Caco-2 (cell line): Measurements from ENCODE around the gene POLR1G. TPM values are rescaled to one million over a fixed set of nuclear protein-coding genes. Genes with fewer than 3 reads are reported as not detected.
A peak's percentile ranks its signal among the peaks of the same experiment; 100 is the strongest.

Experiments used
- BruUV-seq: library from RNA; stranded (reverse); fragments of 400-500 nt; replicated peaks from 2 replicates; lab custom pipeline; 2021; lab: Mats Ljungman, UMichigan
- CTCF ChIA-PET: fragments of 300-600 bp; sonication (Branson Sonifier 250); formaldehyde crosslinking; loops from one replicate; lab custom pipeline; 2022; ENCODE audit warnings: antibody characterized with exemption; lab: Charles Lee
- POLR2A ChIA-PET: fragments of 300-600 bp; sonication (Branson Sonifier 250); formaldehyde crosslinking; loops from one replicate; lab custom pipeline; 2022; ENCODE audit warnings: antibody characterized with exemption; lab: Charles Lee
- DNase-seq, 2 experiments: peaks; one replicate each; pipeline versions ENCODE4 v3.0.0 to v3.0.0-alpha.2; 2020 to 2022
- H3K27me3 ChIP-seq: replicated peaks from 2 replicates; pipeline ENCODE4 v1.6.0; 2011; ENCODE audit warnings: low read length; ENCODE audit not compliant: control insufficient read depth, insufficient read depth
- H3K36me3 ChIP-seq: 2 replicates; pipeline ENCODE4 v1.5.1; 2011; ENCODE audit warnings: low read length; ENCODE audit not compliant: control insufficient read depth, insufficient read depth
- H3K4me1 ChIP-seq: fragments of 250-450 bp; sonication (Bioruptor Pico); 2 replicates; pipeline ENCODE4 v1.5.1; 2020; ENCODE audit warnings: mild to moderate bottlenecking
- H3K4me3 ChIP-seq: 2 replicates; pipeline ENCODE4 v1.5.1; 2011; ENCODE audit warnings: low read depth, mild to moderate bottlenecking, control low read depth, low read length
- H3K9me3 ChIP-seq: fragments of 250-450 bp; sonication (Bioruptor Pico); 2 replicates; pipeline ENCODE4 v1.5.1; 2020; ENCODE audit warnings: mild to moderate bottlenecking, moderate library complexity
- H3K27ac Mint-ChIP-seq: one replicate; pipeline ENCODE4 v1.8.0; 2022; ENCODE audit warnings: mixed read lengths; ENCODE audit not compliant: unreplicated experiment
- H3K27me3 Mint-ChIP-seq: one replicate; pipeline ENCODE4 v1.8.0; 2022; ENCODE audit warnings: mixed read lengths; ENCODE audit not compliant: insufficient read depth, unreplicated experiment
- H3K36me3 Mint-ChIP-seq: one replicate; pipeline ENCODE4 v1.8.0; 2022; ENCODE audit warnings: mild to moderate bottlenecking, mixed read lengths; ENCODE audit not compliant: insufficient read depth, unreplicated experiment
- H3K4me1 Mint-ChIP-seq: one replicate; pipeline ENCODE4 v1.8.0; 2022; ENCODE audit warnings: low read depth, mixed read lengths; ENCODE audit not compliant: unreplicated experiment
- H3K4me3 Mint-ChIP-seq: one replicate; pipeline ENCODE4 v1.8.0; 2022; ENCODE audit warnings: mild to moderate bottlenecking, moderate library complexity, mixed read lengths; ENCODE audit not compliant: unreplicated experiment
- H3K9me3 Mint-ChIP-seq: one replicate; pipeline ENCODE4 v1.8.0; 2022; ENCODE audit warnings: mixed read lengths; ENCODE audit not compliant: unreplicated experiment
- intact Hi-C: fragments of 100-400 bp; cut with micrococcal nuclease; formaldehyde crosslinking; loops from one replicate; pipeline ENCODE4 v1.10.0; 2022; ENCODE audit not compliant: unreplicated experiment
- total RNA-seq: library from RNA; stranded (reverse); gene quantifications from 2 replicates; pipeline ENCODE4 v1.2.3, GENCODE V29; 2022
- TF ChIP-seq, protein P1 (sequence below), 2 experiments: fragments of 200-600 bp in 1 of 2; IDR thresholded peaks; 1 replicate in 1 of 2; 2 replicates in 1 of 2; pipeline versions ENCODE4 v1.5.1 to v1.8.0; 2011 to 2022; ENCODE audit warnings: antibody characterized with exemption in 1 of 2, control low read depth in 1 of 2, inconsistent platforms in 1 of 2, low read depth in 1 of 2, low read length in 1 of 2, mild to moderate bottlenecking in 1 of 2, moderate library complexity in 1 of 2; ENCODE audit not compliant: insufficient read depth in 1 of 2, severe bottlenecking in 1 of 2, unreplicated experiment in 1 of 2

Gene POLR1G
- total RNA-seq, 1 experiment from 2014 or later: 27.7 TPM

- no peak overlapping the region for H3K4me3 Mint-ChIP-seq
- peaks cover 68% of the 10 kb centered on the region for H3K36me3 Mint-ChIP-seq
- no peaks in the 10 kb centered on the region for H3K9me3 ChIP-seq
- H3K27me3 Mint-ChIP-seq: no peaks in the 10 kb centered on the region
- peaks cover 13% of the 10 kb centered on the region for H3K4me1 ChIP-seq
- no peaks in the 10 kb centered on the region for H3K36me3 ChIP-seq
- no TSS peak for BruUV-seq
- intact Hi-C loops: no loop called here
- H3K27ac Mint-ChIP-seq: no peak overlapping the region
- peaks cover 11% of the 10 kb centered on the region for H3K4me1 Mint-ChIP-seq
- TF ChIP-seq, protein P1, sequence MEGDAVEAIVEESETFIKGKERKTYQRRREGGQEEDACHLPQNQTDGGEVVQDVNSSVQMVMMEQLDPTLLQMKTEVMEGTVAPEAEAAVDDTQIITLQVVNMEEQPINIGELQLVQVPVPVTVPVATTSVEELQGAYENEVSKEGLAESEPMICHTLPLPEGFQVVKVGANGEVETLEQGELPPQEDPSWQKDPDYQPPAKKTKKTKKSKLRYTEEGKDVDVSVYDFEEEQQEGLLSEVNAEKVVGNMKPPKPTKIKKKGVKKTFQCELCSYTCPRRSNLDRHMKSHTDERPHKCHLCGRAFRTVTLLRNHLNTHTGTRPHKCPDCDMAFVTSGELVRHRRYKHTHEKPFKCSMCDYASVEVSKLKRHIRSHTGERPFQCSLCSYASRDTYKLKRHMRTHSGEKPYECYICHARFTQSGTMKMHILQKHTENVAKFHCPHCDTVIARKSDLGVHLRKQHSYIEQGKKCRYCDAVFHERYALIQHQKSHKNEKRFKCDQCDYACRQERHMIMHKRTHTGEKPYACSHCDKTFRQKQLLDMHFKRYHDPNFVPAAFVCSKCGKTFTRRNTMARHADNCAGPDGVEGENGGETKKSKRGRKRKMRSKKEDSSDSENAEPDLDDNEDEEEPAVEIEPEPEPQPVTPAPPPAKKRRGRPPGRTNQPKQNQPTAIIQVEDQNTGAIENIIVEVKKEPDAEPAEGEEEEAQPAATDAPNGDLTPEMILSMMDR (IDR thresholded peaks at IDR 0.05; ENCODE audit: insufficient read depth in 1 of 2, low read depth in 1 of 2, low read length in 1 of 2, severe bottlenecking in 1 of 2, unreplicated experiment in 1 of 2): peak in 1 of 2 experiments; percentile 23
- H3K27me3 ChIP-seq: no peaks in the 10 kb centered on the region
- DNase-seq: no peak
- ChIA-PET CTCF (interaction anchor here (0.6 kb wide), 2 partner anchors 8 to 676 kb away, joined by 3 to 12 read pairs; no protein-coding TSS in a partner anchor), POLR2A (interaction anchor here (0.6 kb wide), 1 partner anchor 67 kb away, joined by 3 read pairs; no protein-coding TSS in a partner anchor)
- no peak overlapping the region for H3K4me3 ChIP-seq
- no peaks in the 10 kb centered on the region for H3K9me3 Mint-ChIP-seq
Measured at GRCh38 chr19:45402298-45403061, 4.0 kb upstream of the POLR1G start.

- BruUV-seq: no TSS peak
- H3K36me3 Mint-ChIP-seq: peaks cover 65% of the 10 kb centered on the region
- H3K36me3 ChIP-seq: no peaks in the 10 kb centered on the region; the same call in 1 of the 2 replicates
Measured at GRCh38 chr19:45403272-45403671, 3.2 kb upstream of the POLR1G start.

More at GRCh38 chr19:45403272-45403671, 3.2 kb upstream of the POLR1G start:
- Mint-ChIP-seq H3K4me1 (peaks cover 15% of the 10 kb centered on the region), H3K4me3 (peak overlapping the region; percentile 93), H3K27me3 (no peaks in the 10 kb centered on the region), H3K9me3 (no peaks in the 10 kb centered on the region), H3K27ac (peak overlapping the region; percentile 96)
- TF ChIP-seq, protein P1 (IDR thresholded peaks at IDR 0.05; ENCODE audit: insufficient read depth in 1 of 2, low read depth in 1 of 2, low read length in 1 of 2, severe bottlenecking in 1 of 2, unreplicated experiment in 1 of 2): no peak
- Histone ChIP-seq H3K27me3 (no peaks in the 10 kb centered on the region), H3K9me3 (no peaks in the 10 kb centered on the region), H3K4me1 (peaks cover 13% of the 10 kb centered on the region), H3K4me3 (peak overlapping the region; percentile 81)
- ChIA-PET POLR2A (no interaction called here), CTCF (interaction anchor here (0.7 to 2.4 kb wide), 3 partner anchors 35 to 128 kb away, joined by 3 to 12 read pairs (median 3); no protein-coding TSS in a partner anchor)
- DNase-seq: no peak
- intact Hi-C loops: no loop called here
